Lower lobe of right lung (tissue), 2 donors: Measurements from ENCODE around the gene MPPE1. TPM values are rescaled to one million over a fixed set of nuclear protein-coding genes. Genes with fewer than 3 reads are reported as not detected.
A peak's percentile ranks its signal among the peaks of the same experiment; 100 is the strongest.

Source experiments
- ATAC-seq, 2 donors: fragments of 200-7000 bp; cut with Tn5 transposase; one replicate each; pipeline ENCODE4 v1.9.1; 2020 to 2022; ENCODE audit warnings: mild to moderate bottlenecking in 2 of 2, moderate library complexity in 2 of 2
- DNase-seq: peaks from one replicate; pipeline ENCODE4 v3.0.0-alpha.2; 2020
- H3K27ac ChIP-seq: fragments of 200-600 bp; one replicate; pipeline ENCODE4 v1.8.0; 2022
- H3K27me3 ChIP-seq: fragments of 200-600 bp; one replicate; pipeline ENCODE4 v1.8.0; 2022; ENCODE audit warnings: low read depth
- H3K36me3 ChIP-seq: fragments of 200-600 bp; one replicate; pipeline ENCODE4 v1.8.0; 2022; ENCODE audit warnings: mild to moderate bottlenecking
- H3K4me1 ChIP-seq: fragments of 200-600 bp; one replicate; pipeline ENCODE4 v1.8.0; 2022
- H3K4me3 ChIP-seq: fragments of 200-600 bp; one replicate; pipeline ENCODE4 v1.8.0; 2022; ENCODE audit warnings: mild to moderate bottlenecking
- H3K9me3 ChIP-seq: fragments of 200-600 bp; one replicate; pipeline ENCODE4 v1.8.0; 2022
- intact Hi-C: fragments of 100-400 bp; cut with DNase I; formaldehyde crosslinking; loops from one replicate; pipeline ENCODE4 v1.11.0; 2022
- total RNA-seq: library from RNA; stranded (reverse); fragmentation: NEBNext Ultra II Directional; extraction: Animal tissue kit (Norgen Biotek cat#: 25700); gene quantifications from one replicate; pipeline ENCODE4 v1.2.1, GENCODE V29; 2021
- TF ChIP-seq, protein P1 (sequence below): fragments of 200-600 bp; IDR thresholded peaks from one replicate; pipeline ENCODE4 v1.8.0; 2022; ENCODE audit warnings: antibody characterized with exemption, mild to moderate bottlenecking
- donor health status: DM: no; HTN: yes; CAD: no; lungs with severe emphysema.

MPPE1 gene
- total RNA-seq, 1 donor from 2014 or later, result 62.1 TPM

DNA sequence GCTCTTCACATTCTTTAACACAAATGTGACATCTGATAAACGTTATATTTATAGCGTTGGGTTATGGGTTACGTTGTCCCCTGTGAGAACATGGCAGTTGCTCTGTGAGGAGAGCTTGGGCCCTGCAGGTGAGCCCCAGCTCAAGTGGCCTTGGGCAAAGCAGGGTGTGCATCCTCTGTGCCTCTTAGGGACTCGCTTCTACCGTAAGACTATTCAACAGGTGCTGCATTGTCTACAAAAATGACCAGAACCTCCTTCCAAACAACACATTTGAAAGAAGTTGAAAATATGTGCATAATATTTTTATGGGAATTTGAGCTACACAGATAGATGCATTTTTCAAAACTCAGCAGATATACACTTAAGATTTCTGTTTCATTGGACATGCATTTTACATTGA, 73.3 kb downstream of the MPPE1 start:
- TF ChIP-seq, protein P1, sequence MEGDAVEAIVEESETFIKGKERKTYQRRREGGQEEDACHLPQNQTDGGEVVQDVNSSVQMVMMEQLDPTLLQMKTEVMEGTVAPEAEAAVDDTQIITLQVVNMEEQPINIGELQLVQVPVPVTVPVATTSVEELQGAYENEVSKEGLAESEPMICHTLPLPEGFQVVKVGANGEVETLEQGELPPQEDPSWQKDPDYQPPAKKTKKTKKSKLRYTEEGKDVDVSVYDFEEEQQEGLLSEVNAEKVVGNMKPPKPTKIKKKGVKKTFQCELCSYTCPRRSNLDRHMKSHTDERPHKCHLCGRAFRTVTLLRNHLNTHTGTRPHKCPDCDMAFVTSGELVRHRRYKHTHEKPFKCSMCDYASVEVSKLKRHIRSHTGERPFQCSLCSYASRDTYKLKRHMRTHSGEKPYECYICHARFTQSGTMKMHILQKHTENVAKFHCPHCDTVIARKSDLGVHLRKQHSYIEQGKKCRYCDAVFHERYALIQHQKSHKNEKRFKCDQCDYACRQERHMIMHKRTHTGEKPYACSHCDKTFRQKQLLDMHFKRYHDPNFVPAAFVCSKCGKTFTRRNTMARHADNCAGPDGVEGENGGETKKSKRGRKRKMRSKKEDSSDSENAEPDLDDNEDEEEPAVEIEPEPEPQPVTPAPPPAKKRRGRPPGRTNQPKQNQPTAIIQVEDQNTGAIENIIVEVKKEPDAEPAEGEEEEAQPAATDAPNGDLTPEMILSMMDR, result no peak
- Histone ChIP-seq H3K27ac (no peak overlapping the region), H3K4me1 (no peaks in the 10 kb centered on the region), H3K36me3 (no peaks in the 10 kb centered on the region), H3K27me3 (no peaks in the 10 kb centered on the region), H3K4me3 (no peak overlapping the region), H3K9me3 (no peaks in the 10 kb centered on the region)
- intact Hi-C loops, result no loop called here
- ATAC-seq (peak in 1 of 2 donors; percentile 47), DNase-seq (no peak)

Other genes with a start within 250 kb of the MPPE1 start
- 5.6 TPM for gene GNAL, start 219.1 kb downstream of the MPPE1 start, total RNA-seq
- 39.4 TPM for gene CHMP1B, start 56.9 kb downstream of the MPPE1 start, total RNA-seq
- gene IMPA2, start 73.2 kb upstream of the MPPE1 start, total RNA-seq, result 54.2 TPM
- 0.27 TPM for gene ANKRD62, start 185.5 kb upstream of the MPPE1 start, total RNA-seq